T-helper 22 cell (primary cell): ENCODE data around the gene MIOX.

Source experiments
- DNase-seq: peaks from one replicate; pipeline ENCODE4 v3.0.0-alpha.2; 2020; ENCODE audit warnings: low read depth

MIOX gene

DNA sequence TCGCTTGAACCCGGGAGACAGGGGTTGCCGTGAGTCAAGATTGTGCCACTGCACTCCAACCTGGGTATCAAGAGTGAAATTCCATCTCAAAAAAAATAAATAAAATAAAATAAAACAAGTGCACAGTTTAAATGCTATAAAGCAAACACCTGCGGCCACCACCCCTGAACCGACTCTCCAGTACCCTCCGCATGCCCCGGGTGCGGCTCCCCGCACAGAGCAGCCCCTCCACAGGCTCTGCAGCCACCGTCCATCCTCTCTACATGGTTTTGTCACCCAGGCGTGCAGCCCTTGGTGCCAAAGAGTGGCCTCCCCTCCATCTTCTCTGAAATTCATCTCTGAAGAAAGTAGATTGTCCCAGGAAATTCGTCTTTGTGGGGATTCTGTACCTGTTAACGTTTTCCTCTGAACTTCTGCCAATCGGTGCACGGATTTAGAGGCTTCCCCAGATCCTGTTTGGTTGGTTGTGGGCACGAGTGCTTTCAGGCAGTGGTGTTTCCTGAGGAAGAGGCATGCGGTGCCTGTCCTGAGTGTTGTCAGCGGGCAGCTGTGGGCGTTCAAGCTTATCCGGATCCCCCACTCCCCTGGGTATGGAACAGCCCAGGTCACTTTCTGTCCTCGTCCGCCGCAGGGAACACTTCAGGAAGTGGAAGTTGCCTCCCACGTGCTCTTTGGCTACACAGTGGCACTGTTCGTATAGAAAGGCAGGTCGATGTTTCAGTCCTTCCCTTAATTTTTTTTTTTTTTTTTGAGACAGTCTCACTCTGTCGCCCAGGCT lies 4.1 kb downstream of the MIOX start:
- no peak for DNase-seq

DNA sequence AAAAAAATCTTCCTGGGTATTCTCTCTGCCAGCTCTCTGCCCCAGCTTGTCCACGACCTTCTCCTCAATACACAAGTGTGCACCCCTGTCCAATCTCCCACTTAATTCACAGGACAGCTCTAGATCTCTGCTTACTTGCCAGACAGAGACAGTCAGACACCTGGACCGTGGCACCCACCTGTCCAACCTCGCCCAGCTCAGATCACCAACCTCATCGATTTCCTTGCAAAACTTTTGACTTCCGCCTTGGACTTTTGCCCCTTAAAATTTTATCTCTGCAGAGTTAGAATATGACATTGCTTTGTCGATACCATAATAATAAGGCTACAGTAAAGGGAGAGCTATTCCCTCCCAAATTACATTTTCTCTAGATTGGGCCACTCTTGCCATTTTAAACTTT lies 10.4 kb downstream of the MIOX start:
- no peak for DNase-seq

DNA sequence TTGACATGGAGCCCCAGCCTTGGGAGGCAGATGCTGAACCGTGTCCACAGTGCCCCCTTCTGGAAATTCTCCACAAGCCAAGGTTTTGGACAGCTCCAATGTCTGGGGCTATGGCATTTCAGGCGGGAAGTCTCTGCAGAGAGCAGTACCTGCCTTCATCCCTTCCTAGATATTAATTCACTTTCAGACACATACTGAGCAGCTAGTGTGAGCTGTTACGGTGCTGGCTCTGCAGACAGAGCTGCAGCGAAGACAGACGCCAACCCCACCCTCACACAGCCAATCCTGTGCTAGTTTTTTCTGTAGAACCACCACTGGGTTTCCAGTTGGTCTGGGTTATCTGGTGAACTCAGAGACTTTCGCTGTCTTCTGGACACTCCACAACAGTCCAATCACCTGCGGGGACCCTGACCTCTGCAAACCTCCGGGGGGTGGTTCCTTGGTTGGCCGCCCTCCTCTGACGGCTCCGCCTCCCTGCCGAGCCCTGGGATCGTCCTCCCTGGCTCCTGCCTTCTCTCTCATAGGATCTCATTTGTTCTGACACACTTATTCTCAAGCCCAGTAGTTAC lies 11.7 kb downstream of the MIOX start:
- DNase-seq, result no peak

DNA sequence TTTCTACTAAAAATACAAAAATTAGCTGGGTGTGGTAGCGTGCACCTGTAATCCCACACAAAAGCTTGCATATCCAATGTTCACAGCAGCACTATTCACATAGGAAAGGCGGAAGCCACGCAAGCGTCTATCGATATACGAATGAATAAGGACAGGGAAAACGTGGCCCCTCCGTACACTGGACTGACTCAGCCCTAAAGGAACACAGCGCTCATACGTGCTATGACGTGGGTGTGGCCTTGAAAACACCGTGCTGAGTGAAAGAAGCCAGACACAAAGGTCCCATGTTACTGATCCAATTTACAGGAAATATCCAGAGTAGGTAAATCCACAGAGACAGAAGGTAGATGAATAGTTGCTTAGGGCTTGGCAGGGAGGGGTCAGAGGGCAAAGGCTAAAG lies 13.8 kb downstream of the MIOX start:
- no peak for DNase-seq

DNA sequence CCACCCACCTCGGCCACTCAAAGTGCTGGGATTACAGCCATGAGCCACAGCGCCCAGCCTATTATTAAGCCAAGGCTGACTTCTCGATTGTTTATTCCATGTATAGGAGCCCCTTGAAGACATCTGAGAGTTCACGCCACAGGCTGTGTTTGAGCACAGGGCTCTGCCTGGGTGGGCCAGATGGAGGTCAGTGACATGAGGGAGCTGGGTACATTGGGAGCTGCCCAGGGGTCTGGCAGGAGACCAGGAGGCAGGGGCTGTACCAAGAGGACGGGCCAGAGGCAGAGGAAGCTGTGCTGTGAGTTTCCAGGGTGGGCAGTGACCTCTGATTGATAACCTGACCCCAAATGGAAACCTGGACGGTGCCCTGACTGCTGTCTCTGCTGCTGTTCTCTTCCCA lies 15.4 kb downstream of the MIOX start:
- DNase-seq, result no peak

DNA sequence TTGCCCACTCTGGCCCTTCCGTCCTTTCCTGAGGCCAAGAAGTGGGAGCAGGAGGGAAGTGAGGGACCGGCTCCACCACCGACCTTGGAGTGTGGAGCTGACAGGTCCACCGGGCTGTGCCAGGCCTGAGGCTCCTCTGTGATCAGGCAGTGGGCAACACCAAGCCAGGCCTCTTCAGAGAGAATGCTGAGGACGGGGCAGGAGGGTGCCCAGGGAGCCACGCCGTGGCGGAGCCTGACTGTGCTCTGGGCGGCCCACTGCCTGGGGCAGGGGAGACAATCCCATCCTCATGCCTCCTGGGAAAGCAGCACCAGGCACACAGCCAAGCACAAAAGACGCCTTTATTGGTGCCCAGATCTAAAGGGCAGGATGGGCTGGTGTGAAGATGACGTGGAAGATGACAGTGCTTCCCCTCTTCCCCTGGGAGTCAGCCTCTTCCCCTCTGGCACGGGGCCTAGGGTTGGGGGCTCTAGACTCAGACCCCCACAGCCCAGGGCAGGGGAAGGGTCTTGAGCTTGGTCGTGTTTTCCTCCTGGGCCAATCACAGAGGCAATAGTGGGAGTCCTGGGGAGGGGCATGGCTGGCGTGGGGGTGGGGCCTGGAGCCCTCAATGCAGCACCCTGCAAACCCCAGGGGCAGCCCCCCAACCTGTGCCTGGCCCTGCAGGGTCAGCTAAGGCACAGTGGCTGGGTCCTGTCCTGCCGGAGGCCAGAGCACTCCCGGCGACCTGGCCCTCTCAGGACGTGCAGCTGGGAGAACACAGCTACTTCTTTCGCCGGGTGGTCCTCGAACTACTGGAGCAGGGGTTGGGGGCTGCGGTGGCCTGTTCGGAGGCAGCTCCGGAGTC lies 16.2 kb downstream of the MIOX start:
- no peak for DNase-seq

DNA sequence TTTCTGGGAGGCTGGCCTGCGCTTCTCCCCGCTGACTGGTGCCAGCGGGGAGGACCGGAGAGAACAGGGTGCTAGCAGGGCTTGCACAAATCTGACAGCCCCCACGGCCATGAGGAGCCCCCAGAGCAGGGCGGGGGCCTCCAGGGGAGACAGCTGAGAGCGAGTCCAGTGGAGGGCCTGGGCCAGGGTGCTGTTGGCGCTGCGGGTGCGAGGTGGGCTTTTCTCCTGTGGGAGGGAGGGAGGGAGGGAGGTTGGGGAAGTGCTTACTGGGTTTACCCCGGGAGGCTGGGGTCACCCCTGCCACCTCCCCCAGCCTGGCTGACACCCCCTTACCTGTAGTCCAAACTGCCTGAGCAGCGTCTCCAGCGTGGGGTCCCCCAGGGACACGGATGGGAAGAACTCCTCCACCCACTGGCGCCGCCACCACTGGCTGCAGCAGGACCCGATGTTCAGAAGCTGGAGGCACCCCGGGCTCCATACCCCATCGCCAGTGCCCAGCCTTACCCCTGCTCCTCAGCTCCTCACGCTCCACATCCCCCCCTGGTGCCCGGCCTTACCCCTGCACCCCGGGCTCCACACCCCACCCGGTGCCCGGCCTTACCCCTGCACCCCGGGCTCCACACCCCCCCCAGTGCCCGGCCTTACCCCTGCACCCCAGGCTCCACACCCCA lies 17.0 kb downstream of the MIOX start:
- DNase-seq, result no peak

DNA sequence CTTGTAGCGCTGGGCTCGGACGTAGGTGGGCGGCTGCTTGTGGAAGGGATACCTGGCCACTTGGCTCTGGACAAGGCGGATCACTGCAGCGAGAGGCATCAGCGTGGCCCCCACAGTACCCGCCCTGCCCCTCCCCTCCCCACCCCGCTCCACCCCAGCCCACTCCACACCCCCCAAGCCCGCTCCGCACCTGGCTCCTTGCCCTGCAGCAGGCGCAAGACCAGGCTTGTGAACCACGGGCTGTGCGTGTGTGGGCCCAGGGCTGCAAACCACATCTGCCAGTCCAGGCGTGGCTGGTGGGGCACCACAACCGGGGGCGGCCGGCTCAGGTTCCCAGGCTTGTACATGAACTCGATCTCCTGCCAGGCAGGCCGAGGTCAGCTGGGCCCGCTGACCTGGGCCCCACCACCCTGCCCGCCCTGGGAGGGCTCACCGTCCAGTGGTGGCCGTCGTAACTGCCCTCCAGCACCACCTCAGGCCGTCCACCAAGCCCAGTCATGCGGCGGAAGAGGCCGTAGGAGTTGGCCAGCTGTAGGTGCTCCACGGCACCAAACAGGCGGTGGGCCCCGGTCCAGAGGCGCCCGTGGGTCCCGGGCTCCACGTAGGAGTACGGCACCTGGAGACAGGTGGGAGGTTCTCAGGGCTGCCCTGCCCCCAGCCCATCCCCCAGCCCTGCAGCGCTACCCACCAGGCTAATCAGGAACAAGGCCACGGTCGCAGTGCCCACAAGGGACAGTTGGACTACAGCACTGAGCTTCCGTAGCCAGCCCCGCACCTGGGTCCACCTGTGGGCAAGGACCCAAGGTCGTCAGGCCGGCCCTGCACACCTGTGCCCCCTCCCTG lies 17.9 kb downstream of the MIOX start:
- no peak for DNase-seq

DNA sequence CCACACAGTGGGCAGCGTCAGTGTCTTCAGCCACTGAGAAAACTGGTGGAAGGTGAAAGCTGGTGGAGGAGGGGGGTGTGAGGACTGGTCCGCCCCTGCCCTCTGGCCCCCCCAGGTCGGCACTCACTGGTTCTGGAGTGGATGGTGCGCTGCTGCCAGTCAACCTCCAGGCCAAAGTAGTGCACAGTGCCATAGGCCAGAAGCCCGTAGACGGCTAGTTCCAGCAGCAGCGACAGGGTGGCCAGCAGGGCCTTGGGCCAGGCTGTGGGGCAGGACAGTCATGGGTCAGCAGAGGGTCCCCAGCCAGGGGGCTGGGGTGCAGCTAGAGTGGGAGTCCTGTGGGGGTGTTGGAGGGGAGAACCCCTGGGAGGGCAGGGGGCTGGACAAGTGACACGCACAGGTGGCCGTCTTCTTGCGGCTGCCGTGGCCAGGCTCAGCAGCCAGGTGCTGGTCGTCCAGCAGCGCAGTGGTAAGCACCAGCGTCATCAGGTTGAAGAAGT lies 18.7 kb downstream of the MIOX start:
- no peak for DNase-seq

DNA sequence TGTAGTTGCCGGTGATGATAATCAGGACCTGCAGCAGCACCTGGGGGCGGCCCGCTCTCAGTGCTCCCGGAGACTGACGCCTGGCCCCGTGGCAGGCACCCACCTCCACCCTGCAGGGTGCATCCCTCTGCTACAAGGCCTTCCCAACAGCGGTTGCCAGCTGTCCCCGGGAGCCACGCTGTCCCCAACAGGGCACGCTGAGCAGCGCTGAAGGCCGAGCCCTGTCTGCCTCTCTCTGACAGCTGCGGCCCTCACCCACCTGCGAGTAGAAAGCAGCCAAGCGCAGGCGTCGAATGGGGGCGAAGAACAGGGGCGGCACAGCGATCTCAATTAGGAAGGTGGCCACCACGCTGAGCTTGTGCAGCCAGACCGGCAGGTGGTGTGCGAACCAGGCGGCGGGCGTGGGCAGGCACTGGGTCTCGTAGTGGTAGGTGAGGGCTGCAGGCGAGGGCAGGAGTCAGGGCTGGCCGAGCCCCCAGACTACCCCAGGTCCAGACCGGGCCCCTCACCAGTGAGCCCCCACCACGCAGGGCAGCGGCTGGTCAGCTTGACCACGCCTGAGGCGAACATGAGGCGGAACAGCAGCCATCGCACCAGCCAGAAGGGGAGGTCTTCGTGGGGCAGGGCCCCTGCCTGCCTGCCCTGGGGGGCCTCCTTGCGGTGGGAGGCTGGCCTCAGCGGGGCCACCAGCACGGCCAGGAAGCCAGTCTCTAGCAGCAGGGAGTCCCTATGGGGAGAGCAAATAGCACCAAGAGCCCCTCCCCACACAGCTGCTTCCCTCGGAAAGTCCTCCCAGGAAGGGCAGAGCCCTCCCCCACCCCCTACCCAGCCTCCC lies 19.3 kb downstream of the MIOX start:
- no peak for DNase-seq

DNA sequence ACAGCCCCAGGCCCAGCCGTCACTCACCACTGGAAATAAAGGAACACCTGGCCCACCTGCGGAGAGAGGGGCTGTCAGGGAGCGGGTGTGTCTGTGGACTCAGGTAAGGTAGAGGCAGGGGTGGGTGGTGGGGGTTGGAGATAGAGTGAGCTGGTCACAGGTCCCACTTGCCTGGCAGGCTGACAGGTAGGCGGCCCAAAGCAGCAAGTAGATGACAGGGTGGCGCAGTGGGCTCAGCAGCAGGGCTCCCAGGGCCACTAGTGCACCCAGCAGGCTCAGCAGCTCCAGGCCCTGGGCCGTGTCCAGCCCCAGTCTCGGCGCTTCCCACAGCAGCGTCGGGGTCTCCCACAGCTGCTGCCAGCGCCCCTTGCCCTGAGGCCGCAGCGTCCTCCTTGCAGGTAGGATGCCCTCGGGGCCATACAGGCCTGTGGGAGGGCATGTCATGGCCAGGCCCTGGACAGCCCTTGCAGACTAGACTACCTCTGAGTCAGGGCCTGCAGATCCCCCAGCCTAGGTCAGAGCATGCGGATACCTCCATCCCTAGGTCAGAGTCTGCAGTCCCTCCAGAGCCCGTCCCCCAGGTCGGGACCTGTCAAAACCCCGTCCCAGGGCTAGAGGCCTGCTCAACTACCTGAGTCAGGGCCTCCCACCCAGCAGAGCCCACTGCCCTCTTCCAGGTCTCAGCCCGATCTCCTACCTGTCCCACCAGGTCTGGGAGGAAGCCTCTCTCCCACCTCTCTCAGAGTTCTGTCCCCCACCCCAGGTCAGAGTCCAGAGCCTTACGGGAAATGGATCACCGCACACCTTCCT lies 20.2 kb downstream of the MIOX start:
- no peak for DNase-seq

DNA sequence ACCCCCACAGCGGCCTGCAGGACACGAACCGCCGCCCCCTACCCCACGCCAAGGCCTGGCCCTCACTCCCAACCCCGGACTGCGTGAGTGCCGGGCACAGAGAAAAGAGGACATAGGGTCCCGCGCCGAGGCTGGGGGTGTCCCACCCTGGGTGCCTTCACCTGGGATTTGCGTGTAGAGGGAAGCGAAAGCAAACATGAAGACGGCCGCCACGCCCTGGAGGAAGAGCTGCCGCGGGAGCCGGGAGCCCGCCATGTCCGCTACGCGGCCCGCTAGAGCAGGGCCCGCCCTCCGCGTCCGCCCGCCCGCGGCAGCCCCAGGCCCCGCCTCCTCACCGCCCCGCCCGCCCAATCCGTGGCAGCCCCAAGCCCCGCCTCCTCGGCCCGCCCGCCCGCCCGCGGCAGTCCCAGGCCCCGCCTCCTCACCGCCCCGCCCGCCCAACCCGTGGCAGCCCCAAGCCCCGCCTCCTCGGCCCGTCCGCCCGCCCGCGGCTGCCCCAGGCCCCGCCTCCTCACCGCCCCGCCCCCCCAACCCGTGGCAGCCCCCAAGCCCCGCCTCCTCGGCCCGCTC lies 20.8 kb downstream of the MIOX start, which contains the start of gene LMF2:
Gene LMF2, minus strand, starts transcription at position 282 of the 570 bp plus-strand sequence. Its CDS starts 27 bp downstream, at position 255.
- peak; percentile 85 for DNase-seq

DNA sequence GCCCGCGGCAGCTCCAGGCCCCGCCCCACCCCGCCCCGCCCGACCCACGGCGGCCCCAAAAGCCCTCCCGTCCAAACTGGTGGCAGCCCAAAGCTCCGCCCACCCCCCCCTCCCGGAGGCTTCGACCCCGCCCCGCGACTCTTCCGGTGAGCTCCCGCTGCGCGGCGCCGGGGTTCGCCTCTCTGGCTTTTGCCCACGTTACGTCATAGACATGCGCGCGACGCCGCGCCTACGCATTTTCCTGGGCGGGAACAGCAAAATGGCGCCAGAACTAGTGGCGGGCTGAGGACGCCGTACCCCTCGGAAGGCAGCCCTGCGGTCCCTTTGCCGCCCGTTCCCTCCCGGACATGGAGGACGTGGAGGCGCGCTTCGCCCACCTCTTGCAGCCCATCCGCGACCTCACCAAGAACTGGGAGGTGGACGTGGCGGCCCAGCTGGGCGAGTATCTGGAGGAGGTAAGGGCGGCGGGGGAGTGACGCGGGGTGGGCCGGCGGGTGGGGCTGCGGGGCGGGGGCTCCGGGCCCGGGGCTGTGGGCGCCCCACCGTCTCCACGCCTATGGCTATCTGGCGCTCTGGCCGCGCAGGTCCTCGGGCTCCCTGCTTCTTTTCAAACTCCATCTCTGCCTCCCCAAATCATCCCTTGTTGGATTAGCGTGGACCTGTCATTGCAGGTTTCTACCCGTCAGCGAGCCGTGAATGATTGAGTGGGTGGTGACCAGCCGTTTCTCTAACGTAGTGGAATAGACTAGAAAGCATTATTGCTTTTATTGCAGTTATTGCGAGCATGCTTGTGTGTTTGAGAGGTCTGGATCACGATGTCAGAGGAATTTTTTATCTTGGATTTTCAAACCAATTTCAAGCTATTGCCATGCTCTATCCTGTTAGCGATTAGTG lies 21.6 kb downstream of the MIOX start, which contains the start of gene NCAPH2:
Gene NCAPH2, plus strand, starts transcription at position 234 of the 894 bp plus-strand sequence. Its CDS starts 114 bp downstream, at position 348.
- peak; percentile 93 for DNase-seq

DNA sequence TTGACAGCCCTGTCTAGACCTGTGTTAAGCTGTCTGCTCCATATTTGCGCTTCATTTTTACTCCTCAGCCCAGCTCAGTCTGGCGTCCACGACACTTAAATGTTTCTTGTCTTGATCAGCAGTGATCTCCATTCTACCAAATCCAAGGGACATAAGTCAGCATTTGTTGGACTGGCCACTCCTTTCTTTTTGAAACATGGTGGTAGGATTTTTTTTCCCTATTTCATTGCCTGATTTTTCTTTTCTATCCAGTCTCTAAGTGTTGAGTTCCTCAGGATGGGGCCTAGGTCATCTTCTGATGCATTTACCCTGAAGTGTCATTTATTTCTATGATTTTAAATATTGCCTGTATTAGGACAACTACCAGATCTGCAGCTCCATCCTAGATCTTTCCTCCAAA lies 22.2 kb downstream of the MIOX start:
- DNase-seq, result no peak

DNA sequence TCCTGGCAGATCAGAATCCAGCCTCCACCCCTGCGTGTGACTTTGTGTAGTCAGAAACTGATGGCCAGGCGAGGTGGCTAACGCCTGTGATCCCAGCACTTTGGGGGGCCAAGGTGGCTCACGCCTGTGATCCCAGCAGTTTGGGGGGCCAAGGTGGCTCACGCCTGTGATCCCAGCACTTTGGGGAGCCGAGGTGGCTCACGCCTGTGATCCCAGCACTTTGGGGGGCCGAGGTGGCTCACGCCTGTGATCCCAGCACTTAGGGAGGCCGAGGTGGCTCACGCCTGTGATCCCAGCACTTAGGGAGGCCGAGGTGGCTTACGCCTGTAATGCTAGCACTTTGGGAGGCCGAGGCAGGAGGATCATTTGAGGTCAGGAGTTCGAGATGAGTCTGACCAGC lies 26.5 kb downstream of the MIOX start:
- DNase-seq, result no peak

DNA sequence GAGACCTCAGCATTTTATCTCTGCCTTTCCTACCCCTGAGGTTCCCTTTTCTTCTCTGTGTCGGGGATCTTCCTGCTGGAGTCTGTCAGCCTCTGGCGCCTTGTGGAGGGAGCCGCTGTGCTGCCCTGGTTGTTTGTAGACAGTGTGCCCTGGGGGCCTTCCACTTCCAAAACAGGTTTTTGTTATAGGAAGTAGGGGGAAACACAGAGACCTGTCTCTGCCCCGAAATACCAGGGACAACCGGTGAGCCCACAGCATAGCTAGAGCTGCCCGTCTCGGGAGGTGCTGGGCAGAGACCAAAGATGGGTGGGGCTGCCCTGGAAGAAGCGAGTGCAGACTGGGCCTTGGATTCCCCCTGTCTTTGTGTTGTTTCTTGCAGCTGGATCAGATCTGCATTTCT lies 29.4 kb downstream of the MIOX start:
- no peak for DNase-seq

DNA sequence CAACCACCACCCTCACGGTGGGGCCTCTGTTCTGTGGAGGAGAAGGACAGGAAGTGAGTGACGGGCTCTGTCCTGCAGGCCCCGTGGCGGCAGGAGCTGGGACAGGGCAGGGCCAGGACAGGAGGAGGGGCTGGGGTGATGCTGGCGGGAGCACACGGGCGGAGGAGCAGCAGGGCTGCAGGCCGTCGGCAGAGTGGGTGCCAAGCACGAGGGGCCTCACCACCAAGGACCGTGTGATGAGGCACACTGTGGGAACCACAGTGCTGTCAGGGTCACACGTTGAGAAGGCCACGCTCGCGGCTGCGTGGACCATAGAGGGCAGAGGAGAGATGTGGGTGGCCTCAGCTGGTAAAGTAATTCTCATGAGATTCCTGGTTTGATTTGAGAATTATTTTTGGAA lies 30.2 kb downstream of the MIOX start:
- DNase-seq, result no peak
